BE2C (cell line): Measurements from ENCODE around the gene MYEOV.

Experiments
- DNase-seq: peaks from one replicate; pipeline ENCODE4 v3.0.0-alpha.2; 2020
- H3K27me3 ChIP-seq: fragments of 250-450 bp; sonication (Bioruptor Pico); 2 replicates; pipeline ENCODE4 v1.5.1; 2020; ENCODE audit warnings: mild to moderate bottlenecking
- H3K36me3 ChIP-seq: fragments of 250-450 bp; sonication (Bioruptor Pico); 2 replicates; pipeline ENCODE4 v1.5.1; 2020; ENCODE audit warnings: mild to moderate bottlenecking
- H3K4me1 ChIP-seq: fragments of 250-450 bp; sonication (Bioruptor Pico); 2 replicates; pipeline ENCODE4 v1.5.1; 2020
- H3K4me3 ChIP-seq: 2 replicates; pipeline ENCODE4 v1.5.1; 2011; ENCODE audit warnings: low read depth, low read length
- H3K9me3 ChIP-seq: fragments of 250-450 bp; sonication (Bioruptor Pico); 2 replicates; pipeline ENCODE4 v1.5.1; 2020
- TF ChIP-seq, protein P1 (sequence below): IDR thresholded peaks from 2 replicates; pipeline ENCODE4 v1.5.1; 2012; ENCODE audit warnings: mild to moderate bottlenecking, low read depth, low read length

The MYEOV gene

DNA sequence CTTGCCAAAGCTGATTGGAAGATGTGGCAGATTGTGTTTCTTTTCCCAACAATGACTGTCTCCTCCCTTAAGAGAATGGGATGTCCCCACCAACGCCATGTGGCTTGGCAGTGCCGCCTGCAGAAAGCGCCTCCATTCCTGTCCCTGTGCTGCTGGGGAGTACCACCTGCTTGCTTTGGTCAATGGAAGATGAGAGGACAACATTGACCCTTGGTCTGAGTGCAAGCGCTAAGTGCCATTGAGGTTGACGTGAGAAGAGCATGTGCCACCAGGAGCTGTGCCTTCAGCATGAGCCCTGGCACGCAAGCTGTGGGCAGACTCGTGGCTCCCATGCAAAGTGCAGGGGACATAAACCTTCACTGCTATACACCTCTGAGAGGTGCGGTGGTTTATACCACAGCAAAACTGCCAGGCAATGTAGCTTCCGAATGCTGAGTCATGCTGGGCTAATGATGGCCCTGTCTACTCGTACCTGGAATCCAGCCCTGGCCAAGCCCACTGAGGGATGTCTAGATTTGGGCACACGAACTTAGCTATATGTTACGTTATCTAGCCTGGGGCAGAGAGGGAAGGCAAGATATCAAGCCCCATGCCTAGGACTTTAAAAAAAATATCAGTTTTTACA is 41.9 kb downstream of the MYEOV start:
- Histone ChIP-seq H3K4me1 (no peaks in the 10 kb centered on the region), H3K27me3 (no peaks in the 10 kb centered on the region), H3K4me3 (no peak overlapping the region), H3K36me3 (no peaks in the 10 kb centered on the region), H3K9me3 (no peaks in the 10 kb centered on the region)
- TF ChIP-seq, protein P1, sequence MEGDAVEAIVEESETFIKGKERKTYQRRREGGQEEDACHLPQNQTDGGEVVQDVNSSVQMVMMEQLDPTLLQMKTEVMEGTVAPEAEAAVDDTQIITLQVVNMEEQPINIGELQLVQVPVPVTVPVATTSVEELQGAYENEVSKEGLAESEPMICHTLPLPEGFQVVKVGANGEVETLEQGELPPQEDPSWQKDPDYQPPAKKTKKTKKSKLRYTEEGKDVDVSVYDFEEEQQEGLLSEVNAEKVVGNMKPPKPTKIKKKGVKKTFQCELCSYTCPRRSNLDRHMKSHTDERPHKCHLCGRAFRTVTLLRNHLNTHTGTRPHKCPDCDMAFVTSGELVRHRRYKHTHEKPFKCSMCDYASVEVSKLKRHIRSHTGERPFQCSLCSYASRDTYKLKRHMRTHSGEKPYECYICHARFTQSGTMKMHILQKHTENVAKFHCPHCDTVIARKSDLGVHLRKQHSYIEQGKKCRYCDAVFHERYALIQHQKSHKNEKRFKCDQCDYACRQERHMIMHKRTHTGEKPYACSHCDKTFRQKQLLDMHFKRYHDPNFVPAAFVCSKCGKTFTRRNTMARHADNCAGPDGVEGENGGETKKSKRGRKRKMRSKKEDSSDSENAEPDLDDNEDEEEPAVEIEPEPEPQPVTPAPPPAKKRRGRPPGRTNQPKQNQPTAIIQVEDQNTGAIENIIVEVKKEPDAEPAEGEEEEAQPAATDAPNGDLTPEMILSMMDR: no peak
- no peak for DNase-seq

DNA sequence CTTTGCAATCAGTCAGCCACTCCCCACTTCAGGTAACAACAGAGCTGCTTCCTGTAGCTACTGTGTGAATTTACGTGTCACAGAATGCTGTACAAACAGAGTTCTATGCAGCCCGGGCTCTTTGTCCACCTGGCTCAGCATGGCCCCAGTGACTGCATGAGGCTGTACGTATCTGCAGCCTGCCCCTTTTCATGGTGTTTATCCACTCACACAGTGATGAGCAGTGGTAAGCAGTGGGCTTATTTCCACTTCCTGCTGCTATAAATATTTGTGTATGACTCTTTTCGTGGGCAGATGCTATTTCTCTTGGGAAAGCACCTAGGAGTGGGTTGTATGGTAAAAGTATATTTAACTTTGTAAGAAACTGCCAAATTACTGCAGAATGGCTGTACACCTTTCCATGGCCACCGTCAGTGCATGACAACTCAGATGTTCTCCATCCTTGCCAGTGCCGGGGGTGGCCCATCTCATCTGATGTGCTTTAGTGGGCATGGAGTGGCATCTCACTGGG is 43.3 kb downstream of the MYEOV start:
- Histone ChIP-seq H3K36me3 (no peaks in the 10 kb centered on the region), H3K27me3 (no peaks in the 10 kb centered on the region), H3K9me3 (no peaks in the 10 kb centered on the region), H3K4me1 (no peaks in the 10 kb centered on the region; the same call in 1 of the 2 replicates), H3K4me3 (no peak overlapping the region)
- DNase-seq: no peak
- TF ChIP-seq, protein P1: no peak

DNA sequence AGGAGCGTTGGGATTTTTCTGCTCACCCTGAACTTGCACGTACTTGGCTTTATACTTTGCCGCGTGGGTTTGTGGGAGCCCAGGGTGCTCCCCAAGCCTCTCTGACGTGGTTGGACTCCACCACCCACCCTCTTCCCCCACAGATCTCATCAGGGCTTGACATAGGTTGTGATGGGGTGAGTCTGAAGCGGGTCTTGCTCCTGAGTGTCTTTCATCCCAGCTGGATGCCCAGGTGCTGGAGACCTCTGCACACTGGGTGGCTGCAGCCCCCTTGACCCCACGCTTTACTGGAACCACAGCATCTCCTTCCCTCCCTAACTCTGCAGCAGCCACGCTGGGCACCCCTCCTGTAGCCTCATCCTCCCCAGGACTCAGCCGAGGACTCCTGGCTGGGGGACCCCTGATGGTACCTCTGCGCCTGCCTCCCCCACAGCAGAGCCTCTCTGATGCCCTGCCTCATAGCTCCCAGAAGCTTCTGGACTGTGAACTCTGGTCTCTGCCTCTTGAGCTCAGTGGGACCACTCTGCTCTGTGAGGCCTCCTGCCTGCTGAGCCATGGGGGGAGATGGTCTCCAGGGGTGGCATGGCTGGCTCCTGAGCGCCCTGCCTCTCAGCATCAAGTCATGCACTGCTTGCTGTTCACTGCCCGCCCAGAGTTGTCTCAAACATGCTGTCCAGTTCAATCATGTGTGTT is 45.2 kb downstream of the MYEOV start:
- no peak for DNase-seq
- Histone ChIP-seq H3K36me3 (no peaks in the 10 kb centered on the region), H3K27me3 (no peaks in the 10 kb centered on the region), H3K4me1 (no peaks in the 10 kb centered on the region; the same call in 1 of the 2 replicates), H3K9me3 (no peaks in the 10 kb centered on the region), H3K4me3 (no peak overlapping the region)
- TF ChIP-seq, protein P1: no peak

DNA sequence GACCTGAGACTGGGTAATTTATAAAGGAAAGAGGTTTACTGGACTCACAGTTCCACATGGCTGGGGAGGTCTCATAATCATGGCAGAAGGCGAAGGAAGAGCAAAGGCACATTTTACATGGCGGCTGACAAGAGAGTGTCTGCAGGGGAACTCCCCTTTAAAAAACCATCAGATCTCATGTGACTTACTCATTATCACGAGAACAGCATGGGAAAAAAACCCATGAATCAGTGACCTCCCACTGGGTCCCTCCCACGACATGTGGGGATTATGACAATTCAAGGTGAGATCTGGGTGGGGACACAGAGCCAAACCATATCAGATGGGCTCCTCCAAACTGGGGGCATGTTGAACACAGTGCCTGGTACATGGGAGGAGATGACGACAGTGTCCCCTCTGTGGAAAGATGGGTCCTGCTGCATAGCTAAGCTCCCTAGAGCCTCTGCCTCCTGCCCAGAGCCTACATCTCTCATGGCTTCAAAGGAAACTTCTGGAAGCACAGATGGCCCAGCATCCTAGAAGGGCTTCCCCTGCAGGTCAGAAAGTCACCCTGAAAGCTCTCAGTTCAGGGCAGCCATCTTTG is 46.1 kb downstream of the MYEOV start:
- DNase-seq: no peak
- no peaks in the 10 kb centered on the region for H3K27me3 ChIP-seq
- no peaks in the 10 kb centered on the region; the same call in 1 of the 2 replicates for H3K4me1 ChIP-seq
- TF ChIP-seq, protein P1: no peak
- no peaks in the 10 kb centered on the region for H3K36me3 ChIP-seq
- no peaks in the 10 kb centered on the region for H3K9me3 ChIP-seq
- H3K4me3 ChIP-seq: no peak overlapping the region

DNA sequence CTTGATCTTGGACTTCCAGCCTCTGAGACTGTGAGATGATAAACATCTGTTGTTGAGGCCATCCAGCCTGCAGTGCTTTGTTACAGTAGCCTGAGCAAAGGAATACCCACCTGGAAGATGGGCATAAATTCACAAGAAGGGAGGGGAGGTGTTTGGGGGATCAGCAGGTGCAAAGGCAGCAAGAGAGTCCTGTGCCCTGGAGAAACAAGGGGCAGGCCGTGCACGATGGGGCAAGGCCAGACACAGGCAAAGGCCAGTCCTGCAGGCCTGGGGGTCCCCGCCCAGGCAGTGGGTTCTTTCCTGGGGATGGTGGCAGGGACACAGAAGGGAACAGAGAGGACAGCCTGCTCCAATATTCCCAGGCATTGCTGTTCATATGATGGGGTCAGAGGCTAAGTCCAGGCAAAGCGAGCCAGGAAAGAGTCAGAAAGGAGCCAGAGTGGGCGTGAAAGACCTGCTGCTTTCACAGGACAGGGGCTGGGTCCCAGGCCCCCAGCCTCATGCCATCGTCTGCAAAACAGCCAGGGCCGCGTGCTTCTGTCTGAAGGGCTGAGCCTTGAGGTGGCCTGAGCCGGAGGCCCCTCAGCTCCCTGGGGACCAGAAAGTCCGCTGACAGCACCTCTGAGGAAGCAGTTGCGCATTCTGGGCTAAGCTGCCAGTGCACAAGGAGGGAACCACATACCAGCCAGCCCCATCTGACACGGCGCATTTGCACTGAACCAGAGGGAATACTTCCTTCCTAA is 48.8 kb downstream of the MYEOV start:
- H3K9me3 ChIP-seq: no peaks in the 10 kb centered on the region
- TF ChIP-seq, protein P1: no peak

More for the DNA sequence above, 48.8 kb downstream of the MYEOV start:
- Histone ChIP-seq H3K4me1 (no peaks in the 10 kb centered on the region; the same call in 1 of the 2 replicates), H3K27me3 (no peaks in the 10 kb centered on the region), H3K36me3 (no peaks in the 10 kb centered on the region), H3K4me3 (no peak overlapping the region)
- no peak for DNase-seq
